ENCODE results near the gene HAP1.
"Not testable (repeated sequence)": the region's sequence is repeated elsewhere in the genome, so short reads cannot be mapped to it uniquely, and the experiment has no call there.

Gene HAP1, protein sequence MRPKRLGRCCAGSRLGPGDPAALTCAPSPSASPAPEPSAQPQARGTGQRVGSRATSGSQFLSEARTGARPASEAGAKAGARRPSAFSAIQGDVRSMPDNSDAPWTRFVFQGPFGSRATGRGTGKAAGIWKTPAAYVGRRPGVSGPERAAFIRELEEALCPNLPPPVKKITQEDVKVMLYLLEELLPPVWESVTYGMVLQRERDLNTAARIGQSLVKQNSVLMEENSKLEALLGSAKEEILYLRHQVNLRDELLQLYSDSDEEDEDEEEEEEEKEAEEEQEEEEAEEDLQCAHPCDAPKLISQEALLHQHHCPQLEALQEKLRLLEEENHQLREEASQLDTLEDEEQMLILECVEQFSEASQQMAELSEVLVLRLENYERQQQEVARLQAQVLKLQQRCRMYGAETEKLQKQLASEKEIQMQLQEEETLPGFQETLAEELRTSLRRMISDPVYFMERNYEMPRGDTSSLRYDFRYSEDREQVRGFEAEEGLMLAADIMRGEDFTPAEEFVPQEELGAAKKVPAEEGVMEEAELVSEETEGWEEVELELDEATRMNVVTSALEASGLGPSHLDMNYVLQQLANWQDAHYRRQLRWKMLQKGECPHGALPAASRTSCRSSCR

DNA sequence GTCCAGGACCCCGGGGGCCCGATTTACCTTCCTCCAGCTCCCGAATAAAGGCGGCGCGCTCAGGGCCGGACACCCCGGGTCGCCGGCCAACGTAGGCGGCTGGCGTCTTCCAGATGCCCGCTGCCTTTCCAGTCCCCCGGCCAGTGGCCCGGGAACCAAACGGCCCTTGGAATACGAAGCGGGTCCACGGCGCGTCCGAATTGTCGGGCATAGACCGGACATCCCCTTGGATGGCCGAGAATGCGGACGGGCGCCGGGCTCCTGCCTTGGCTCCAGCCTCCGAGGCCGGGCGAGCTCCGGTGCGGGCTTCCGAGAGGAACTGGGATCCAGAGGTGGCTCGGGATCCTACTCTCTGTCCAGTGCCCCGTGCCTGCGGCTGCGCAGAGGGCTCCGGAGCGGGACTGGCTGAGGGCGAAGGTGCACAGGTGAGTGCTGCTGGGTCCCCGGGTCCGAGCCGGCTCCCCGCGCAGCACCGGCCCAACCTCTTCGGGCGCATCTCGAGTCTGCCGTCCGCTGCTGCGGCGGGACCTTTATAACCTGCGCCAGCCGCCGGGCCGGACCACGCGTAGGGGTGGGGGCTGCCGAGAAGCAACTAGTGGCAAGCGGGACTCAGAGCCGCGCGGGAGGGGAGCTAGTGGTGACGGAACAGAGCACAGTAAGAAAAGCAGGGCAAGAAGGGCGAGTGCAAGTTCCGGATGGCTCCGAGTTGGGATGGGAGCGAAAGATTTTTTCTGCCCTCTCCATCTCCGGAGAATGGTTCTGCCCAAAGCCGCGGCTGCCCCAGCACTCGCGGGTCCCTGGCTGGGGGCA, at the start of gene HAP1:
Gene HAP1, minus strand, starts transcription at position 505 of the 810 bp plus-strand sequence. Its CDS starts 9 bp downstream, at position 496.
- no peak for DNase-seq (ENCODE audit: low read depth in 2 of 2)

DNA sequence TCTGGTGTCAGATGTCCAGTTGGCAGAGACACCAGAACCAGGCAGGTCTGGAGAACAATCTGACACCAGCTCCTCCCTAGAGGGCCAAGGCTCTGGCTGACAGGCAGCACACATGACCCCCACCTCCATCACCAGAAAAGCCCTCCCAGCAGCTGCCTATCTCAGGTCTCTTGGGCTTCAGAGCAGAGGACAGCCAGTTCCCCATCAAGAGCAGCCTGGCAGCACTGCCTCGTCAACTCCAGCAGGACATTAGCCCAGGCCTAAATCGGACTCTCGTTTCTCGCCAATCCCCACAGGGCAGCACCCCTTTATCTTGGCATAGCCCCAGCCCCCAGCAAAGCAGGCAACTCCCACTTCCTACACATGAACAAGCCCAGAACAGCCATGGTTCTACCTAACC, 47.7 kb upstream of the HAP1 start:
- no peak for DNase-seq (ENCODE audit: low read depth in 2 of 2)

DNA sequence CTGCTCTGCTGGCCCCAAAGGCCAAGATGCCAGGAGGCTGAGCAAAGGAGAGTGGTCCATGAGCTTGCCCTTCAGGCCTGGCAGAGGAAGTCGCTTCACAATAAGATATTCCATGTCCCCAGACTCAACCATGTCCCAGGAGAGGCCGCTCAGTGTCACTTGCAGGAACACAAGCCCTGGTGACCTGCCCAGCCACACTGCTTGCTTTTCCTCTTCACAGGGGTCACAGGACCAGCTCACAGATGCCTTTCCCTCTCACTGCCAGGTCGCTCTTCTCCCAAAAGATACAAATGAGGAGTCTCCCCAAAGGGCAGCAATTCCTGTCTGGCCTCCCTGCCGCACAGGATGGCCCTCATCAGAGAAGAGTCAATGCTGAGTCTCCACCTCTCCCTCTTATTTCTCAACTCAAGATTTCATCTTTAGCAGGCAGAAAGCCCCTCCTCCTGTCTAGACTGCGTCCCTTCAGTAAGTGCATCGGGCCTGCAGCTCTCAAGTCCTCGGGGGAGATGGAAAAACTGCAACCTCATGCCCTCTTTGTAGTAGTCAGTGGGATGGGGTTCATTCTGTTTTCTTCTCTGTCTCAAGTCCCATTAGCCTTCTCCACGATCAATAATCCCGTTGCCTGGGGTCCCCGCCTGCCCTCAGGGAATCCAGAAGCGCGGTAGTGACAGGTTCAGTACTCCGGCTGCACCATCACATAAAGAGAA, 47.1 kb upstream of the HAP1 start:
- DNase-seq (ENCODE audit: low read depth in 2 of 2), result no peak

DNA sequence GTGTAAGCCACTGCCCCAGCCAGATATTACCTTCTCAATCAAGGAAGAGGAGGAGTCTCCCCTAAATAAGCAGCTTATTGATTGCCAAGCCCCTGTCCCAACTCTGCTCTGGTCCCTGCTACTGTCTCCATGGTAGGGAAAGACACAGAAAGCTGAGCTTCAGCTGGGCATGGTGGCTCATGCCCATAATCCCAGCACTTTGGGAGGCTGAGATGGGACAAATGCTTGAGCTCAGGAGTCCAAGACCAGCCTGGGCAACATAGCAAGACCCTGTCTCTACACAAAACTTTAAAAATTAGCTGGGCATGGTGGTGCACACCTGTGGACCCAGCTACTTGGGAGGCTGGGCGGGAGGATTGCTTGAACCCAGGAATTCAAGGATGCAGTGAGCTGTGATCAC, 45.5 kb upstream of the HAP1 start:
- no peak for DNase-seq (ENCODE audit: low read depth in 2 of 2)

DNA sequence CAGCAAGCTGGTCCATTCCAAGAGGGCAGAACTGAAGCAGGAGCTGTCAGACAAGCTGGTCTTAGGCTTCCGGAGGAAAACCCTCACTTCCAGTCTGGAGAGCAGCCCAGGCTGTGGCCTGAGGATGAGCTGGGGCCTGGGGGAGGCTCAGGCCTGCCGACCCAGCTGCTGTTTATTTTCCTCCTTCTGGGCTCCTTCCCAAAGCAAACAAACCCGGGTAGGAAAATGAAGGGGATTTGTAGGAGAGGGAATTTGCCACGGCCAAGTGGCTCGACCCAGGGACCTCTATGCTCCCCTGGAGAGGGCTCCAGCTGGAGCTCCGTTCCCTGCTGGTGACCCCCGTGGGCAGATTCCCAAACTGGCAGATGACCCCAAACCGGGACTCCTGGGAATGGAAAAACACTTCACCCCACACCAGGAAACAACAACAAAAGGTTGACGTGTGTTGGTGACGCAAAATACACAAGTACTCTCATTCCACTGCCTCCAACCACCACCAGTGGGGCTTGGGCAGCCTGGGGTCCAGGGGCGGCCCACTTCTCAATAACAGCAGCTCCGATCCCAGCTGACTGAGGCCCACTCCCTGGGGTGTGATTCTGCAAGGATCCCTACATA, 43.2 kb upstream of the HAP1 start:
- DNase-seq (ENCODE audit: low read depth in 2 of 2), result no peak

DNA sequence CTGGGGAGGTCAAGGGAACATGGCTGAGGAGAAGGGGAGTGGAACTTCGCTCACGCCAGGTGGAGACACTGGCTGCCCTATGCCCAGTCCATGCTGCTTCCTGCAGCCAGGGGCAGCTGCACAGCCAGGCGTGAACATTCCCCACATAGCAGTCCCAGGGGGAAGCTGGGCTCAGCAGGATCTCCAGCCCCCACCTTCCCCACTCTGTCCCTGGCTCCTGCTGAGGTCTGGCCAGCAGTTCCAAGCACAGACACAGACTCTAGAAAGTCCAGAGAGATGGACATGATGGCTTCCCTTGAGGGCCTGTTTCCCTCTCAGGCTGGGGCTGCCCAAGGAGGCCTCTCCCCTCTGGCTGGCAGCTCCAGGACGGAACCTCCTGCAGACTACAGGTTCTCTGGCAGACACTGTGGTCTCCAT, 42.7 kb upstream of the HAP1 start:
- no peak for DNase-seq (ENCODE audit: low read depth in 2 of 2)

DNA sequence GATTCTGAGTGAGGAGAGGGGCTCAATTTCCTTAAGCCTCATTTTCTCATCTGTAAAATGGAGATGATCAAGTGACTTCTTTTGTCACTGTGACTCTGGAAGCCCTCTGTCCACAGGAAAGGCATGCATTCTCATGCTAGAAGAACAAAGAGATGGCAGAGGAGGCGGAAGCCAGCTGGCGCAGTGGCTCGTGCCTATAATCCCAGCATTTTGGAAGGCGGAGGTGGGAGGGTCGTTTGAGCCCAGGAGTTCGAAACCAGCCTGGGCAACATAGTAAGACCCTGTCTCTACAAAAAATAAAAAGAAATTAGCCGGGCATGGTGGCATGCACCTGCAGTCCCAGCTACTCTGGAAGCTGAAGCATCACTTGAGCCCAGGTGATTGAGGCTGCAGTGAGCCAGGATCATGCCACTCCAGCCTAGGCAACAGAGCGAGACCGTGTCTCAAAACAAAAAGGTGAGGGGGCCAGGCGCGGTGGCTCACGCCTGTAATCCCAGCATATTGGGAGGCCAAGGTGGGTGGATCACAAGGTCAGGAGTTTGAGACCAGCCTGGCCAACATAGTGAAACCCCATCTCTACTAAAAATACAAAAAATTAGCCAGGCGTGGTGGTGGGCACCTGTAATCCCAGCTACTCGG, 41.9 kb upstream of the HAP1 start:
- not testable (repeated sequence) for DNase-seq (ENCODE audit: low read depth in 2 of 2)

DNA sequence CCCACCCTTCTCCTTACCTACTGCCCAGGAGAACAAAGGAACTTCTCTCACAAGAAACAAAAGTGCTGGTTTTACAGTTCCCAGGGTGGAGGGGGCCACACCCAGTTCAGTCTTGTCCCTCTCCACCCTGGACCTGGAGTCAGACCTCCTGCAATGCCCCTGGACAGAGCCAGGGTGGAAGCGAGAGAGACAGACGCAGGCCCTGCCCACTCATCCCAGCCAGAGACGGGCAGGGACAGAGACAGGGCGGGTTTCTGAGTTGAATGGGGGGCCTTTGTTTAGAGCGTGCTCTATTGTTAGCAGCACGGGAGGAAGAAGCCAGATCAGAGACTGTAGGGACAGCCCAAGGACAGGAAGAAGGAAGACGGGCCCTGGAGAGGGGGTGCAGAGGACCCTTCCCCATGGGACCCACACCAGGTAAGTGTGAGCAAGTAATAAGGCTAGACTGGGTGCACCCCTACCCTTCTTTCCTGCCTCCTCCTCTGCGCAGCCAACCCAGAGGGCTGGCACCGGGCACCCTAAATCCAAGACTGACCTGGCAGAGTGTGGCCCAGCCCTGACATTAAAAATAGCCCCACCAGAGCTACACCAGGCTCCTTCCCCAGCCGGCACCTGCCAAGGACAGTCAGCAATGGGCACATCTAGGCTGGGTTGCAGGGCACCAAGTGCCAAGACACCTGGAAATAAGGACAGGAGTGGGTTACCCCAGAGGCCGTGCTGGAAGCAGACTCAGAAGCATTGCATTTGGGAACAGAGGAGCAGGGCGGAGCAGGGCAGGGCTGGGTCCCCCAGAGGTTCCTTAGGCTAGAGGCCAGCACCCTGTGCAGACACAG, 41.2 kb upstream of the HAP1 start:
- DNase-seq (ENCODE audit: low read depth in 2 of 2), result no peak

DNA sequence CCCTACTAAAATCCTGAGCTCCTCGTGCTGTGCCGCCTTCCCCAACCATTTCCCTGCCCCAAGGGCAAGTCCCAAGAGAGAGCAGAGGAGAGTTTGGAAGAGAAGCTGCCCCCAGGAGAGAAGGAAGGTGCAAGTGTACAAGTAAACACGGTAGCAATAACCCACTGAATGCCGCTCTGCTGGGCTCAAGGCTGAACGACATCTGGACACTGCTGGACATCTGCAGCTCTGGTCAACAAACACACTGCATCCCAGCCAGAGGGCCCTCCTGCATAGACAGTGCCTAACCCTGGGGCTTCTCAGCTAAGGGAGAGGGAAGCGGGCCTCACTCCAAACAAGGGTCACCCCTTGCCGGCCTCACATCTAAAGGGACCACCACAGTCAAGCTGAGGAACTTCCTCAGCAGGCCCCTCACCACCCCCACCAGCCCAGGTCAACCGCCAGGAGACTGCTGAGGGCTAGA, 39.3 kb upstream of the HAP1 start:
- DNase-seq (ENCODE audit: low read depth in 2 of 2), result no peak

DNA sequence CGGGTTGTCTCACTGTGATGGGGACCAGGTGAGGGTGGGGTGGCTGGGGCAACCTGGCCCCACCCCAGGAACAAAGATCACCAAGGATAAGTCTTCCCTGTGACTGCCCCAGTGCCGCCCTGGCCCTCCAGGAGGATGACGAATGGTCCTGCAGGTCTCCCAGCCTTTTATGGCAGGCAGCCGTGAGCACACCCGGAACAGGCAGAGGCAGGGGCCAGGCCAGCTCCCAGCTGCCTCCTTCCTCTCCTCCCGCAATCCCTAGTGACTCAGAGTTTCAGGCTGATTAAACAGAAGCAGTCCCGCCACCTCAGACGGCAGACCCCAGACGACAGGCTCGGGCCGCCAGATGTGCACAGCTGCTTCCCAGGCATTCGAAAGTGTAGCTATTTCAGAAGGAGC, 38.7 kb upstream of the HAP1 start:
- no peak for DNase-seq (ENCODE audit: low read depth in 2 of 2)

DNA sequence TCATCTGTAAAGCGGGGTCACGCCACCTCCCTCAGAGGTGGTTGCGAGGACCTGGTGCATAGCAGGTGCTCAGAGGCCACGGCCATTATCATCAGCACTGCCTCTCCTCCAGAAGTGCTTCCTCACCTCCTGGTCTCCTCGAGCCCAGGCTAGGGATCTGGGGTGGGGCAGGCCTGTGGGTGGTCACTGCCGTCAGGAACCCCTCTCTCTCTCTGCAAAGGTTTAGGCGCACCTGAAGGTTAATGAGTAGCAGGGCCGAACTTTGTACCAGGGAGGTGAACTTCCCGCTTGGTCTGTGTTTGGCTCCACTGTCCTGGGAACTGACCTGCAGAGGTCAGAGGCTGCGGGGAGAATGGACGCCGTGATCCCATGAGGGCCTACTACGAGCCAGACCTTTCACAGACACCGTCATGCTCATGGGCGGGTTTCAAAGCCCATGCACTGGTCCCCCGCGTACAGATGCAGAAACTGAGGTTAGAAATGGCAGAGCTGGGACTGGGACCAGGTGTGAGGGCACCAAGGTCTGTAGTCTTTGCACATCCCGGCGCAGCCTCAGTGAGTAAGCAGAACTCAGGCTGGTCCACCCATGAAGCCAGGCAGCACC, 38.2 kb upstream of the HAP1 start:
- no peak for DNase-seq (ENCODE audit: low read depth in 2 of 2)

DNA sequence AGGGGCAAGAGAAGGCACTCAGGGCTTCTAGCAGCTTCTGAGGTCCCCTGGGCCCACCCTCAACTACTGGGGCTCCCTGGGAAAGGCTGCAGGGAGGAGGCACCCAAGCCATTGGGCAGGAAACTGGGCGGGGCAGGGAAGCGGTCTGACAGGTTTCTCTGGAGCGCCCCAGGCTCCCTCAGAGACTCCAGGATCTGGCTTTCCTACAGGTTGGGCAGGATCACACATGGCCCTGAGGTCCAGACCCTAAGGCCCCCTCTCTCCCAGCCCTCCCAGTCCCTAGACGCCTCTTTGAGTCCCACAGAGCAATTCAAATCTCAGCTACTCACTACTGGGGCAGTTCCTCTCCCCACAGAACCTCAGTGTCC, 37.8 kb upstream of the HAP1 start:
- DNase-seq (ENCODE audit: low read depth in 2 of 2), result no peak

DNA sequence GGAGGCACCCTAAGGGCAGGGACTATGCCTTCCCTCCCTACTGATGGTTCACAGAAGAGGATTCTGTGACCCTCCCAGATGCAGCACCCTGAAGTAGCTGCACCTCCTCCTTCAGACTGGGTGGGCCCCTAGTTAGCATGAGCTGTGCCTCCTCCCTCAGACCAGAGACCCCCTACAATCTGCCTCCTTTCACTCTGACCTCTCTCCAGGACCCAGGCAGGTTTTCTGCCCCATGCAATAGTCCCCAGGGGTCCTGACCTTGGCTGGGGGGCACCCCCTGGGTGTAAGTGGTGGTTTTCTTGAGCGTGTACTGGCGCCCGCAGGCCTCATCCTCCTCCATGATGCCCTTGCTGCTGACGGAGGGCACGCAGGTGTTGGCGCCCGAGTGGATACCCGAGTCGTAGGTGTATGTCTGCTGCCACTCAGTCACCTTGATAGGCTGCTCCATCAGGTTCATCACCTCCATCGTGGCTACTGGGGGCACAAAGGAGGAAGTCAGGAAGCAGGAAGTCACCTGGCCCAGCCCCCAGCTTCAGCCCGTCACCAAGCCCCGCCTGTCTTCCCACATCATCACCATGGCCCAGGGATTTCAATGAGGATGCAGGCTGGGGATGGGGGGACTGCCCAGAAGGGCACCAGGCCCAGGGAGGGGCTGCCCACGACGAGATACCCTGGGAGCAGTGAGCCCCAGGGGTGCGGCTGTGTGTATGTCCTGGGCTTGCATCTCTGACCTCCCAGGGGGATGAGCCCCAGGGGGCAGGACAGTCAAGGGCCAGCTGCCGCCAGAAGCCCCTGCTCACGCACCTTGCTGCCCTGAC, 37.2 kb upstream of the HAP1 start:
- no peak for DNase-seq (ENCODE audit: low read depth in 2 of 2)

DNA sequence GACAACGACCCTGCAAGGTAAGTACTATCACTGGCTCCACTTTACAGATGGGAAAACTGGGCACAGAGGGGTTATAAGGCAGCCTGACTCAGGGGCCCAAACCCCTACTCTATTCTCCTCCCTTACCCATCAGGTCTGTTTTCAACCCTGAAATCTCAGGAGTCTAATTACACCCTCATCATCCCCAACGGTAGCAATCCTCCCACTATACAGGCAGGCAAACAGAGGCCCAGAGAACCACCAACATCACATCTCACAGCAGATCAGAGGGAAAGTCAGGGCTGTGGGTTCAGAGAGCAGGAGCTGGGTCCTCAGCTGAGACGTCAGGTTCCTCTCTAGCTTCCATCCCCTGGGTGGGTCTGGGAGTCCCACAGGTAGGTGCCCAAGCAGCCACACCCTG, 35.5 kb upstream of the HAP1 start:
- DNase-seq (ENCODE audit: low read depth in 2 of 2), result no peak

DNA sequence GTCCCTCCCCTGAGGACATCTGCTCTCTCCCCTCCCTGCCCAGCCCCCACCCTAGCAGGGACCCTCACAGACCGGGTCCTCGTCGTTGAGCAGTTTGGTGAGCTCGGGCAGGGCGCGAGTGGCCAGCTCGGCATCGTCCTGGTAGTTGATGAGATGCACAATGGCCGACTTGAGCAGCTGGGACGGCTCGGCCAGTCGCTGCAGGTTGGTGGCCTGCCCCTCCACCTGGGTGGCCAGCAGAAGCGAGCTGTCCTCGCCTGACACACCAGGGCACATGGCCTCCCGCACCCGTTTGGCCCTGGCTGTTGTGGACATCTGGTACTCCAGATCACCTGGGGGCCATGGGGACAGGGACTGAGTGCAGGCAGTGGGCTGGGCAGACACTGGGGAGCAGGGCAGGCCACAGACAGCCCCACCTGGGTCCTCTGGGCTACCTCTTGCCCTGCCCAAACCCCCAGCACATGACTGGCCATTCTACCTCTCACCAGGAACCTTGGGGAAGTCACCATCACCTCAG, 35.0 kb upstream of the HAP1 start:
- DNase-seq (ENCODE audit: low read depth in 2 of 2), result no peak

DNA sequence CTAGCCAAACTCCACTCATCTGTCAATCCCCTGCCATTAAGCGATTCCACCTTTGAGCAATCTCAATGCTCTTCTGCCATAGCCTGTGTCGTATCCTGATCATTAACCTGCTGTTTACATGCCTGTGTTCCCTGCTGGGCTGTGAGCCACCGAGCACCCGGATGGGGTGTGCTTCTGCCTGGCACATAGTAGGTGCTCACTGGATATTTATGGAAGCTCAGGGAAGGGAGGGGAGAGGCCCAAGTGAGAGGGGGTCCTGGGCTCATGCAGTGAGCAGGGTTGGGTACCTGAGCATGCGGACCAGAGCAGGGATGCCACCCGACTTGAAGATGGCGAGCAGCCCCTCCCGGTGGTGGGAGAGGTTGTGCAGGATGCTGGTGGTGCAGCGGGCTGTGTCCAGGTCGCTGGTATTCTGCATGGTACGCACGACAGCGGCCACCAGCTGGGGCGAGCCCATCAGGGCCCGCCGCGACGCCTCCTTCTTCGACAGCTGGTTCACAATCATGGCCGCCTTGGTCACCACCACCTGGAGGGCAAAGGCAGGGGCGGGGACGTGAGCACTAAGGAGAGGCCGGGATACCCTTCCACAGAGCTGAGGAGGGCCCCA, 34.3 kb upstream of the HAP1 start:
- no peak for DNase-seq (ENCODE audit: low read depth in 2 of 2)

DNA sequence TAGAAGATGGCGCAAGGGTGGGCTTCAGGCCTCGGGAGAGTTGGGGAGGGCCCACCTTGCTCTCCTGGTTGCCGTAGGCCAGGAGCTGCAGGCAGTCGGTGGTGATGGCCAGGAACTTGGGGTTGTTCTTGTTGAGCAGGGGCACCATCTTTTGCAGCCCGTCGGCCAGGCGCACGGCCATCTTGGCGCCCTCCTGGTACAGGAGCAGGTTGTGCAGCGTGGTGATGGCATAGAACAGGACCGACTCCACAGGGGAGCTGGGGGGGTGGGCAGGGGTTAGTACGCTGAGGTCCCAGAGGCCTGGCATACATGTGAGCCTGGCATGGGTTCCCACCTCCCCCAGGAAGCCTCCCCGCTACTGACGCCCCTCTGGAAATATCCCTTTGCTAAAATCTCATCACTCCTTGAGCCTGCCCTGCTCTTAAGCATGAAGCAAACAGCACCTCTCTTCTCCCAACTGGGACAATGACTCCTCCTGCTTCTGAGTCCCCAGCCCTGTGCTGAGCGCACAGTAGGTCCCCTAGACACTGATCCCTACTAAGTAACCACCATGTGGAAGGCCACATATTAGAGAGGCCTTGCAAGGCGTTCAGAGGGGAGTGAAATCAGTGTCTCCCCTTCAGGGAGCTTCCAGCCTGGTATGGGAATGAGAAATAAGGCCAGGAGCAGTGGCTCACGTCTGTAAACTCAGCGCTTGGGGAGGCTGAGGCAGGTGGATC, 33.0 kb upstream of the HAP1 start:
- DNase-seq (ENCODE audit: low read depth in 2 of 2), result no peak

DNA sequence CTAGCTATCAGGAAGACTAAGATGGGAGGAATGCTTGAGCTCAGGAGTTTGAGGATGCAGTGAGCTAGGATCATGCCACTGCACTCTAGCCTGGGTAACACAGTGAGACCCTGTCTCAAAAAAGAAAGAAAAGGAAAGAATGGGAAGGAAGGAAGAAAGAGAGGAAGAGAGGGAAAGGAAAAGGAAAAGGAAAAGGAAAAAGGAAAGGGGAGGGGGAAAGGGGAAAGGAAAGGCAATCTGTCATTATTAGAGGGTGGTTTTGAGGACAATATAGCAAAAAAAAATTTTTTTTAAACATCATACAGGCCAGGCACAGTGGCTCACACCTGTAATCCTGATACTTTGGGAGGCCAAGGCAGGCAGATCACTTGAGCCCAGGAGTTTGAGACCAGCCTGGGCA, 31.7 kb upstream of the HAP1 start:
- no peak for DNase-seq (ENCODE audit: low read depth in 2 of 2)

Measured in stimulated activated CD8-positive, alpha-beta memory T cell treated with anti-CD3 and anti-CD28 coated beads, Interleukin-15, amount 100 ng/mL, for 4 hours (primary cell).